ENCODE results near the gene LRRC27.

LRRC27 gene

DNA sequence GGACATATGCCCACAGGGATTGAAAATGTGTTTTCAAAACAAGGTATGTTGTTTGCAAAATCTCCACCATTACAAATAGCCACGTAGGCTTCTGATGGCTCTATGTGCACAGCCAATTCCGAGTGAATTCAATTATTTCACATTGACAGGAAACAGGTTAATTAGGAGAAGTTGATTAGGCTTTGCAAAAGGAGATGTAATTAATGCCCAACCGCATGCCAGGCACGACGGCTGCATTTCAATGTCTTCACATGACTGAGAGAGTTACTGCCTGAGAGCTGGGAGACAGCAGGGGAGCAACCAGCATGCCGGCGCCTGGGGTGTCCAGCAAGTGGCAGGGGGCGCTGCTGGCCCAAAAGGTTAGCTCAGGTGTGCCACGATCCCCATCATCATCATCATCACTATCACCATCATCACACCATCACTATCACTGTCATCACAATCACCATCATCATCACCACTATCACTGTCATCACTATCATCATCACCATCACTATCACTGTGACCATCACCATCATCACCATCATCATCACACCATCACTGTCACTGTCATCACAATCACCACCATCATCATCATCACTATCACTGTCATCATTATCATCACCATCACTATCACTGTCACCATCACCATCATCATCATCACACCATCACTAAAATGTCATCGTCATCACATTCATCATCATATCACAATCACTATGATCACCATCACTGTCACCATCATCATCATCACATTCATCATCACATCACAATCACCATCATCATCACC is 95.2 kb downstream of the LRRC27 start:
- no peak for DNase-seq (ENCODE audit: low read depth)

DNA sequence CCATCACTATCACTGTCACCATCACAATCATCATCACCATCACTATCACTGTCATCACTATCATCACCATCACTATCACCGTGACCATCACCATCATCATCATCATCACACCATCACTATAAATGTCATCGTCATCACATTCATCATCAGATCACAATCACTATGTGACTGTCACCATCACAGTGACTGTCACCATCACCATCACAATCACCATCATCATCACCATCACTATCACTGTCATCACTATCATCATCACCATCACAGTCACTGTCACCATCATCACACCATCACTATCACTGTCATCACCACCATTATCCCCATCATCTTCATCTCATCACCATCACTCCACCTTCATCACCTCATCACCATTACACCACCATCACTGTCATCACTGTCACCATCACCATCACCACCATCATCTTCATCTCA is 96.0 kb downstream of the LRRC27 start:
- DNase-seq (ENCODE audit: low read depth): no peak

GRCh38 chr10:132428486-132428995 is 96.5 kb downstream of the LRRC27 start:
- no peak for DNase-seq (ENCODE audit: low read depth)

Measured in T follicular helper cell (primary cell).